Erythroblast (primary cell): ENCODE data around the gene MYLK2.

ENCODE experiments used
- GATA1 ChIP-seq: IDR thresholded peaks from 2 replicates; pipeline ENCODE4 v1.6.1; 2011; ENCODE audit warnings: low read depth, mild to moderate bottlenecking, control low read depth, low read length, moderate library complexity
- POLR2A ChIP-seq: IDR thresholded peaks from 2 replicates; pipeline ENCODE4 v1.6.1; 2011; ENCODE audit warnings: mild to moderate bottlenecking, low read length

GRCh38 chr20:31811796-31812728 lies 7.1 kb upstream of the MYLK2 start:
- TF ChIP-seq POLR2A (no peak), GATA1 (no peak)
